Lower lobe of right lung (tissue), 2 donors: ENCODE measurements around the gene NPFFR2. TPM values are rescaled to one million over a fixed set of nuclear protein-coding genes. Genes with fewer than 3 reads are reported as not detected.
"Not testable (repeated sequence)": the region's sequence is repeated elsewhere in the genome, so short reads cannot be mapped to it uniquely, and the experiment has no call there.

ENCODE experiments used
- ATAC-seq, 2 donors: fragments of 200-7000 bp; cut with Tn5 transposase; one replicate each; pipeline ENCODE4 v1.9.1; 2020 to 2022; ENCODE audit warnings: mild to moderate bottlenecking in 2 of 2, moderate library complexity in 2 of 2
- DNase-seq: peaks from one replicate; pipeline ENCODE4 v3.0.0-alpha.2; 2020
- H3K27ac ChIP-seq: fragments of 200-600 bp; one replicate; pipeline ENCODE4 v1.8.0; 2022
- H3K27me3 ChIP-seq: fragments of 200-600 bp; one replicate; pipeline ENCODE4 v1.8.0; 2022; ENCODE audit warnings: low read depth
- H3K36me3 ChIP-seq: fragments of 200-600 bp; one replicate; pipeline ENCODE4 v1.8.0; 2022; ENCODE audit warnings: mild to moderate bottlenecking
- H3K4me1 ChIP-seq: fragments of 200-600 bp; one replicate; pipeline ENCODE4 v1.8.0; 2022
- H3K4me3 ChIP-seq: fragments of 200-600 bp; one replicate; pipeline ENCODE4 v1.8.0; 2022; ENCODE audit warnings: mild to moderate bottlenecking
- H3K9me3 ChIP-seq: fragments of 200-600 bp; one replicate; pipeline ENCODE4 v1.8.0; 2022
- intact Hi-C: fragments of 100-400 bp; cut with DNase I; formaldehyde crosslinking; loops from one replicate; pipeline ENCODE4 v1.11.0; 2022
- total RNA-seq: library from RNA; stranded (reverse); fragmentation: NEBNext Ultra II Directional; extraction: Animal tissue kit (Norgen Biotek cat#: 25700); gene quantifications from one replicate; pipeline ENCODE4 v1.2.1, GENCODE V29; 2021
- TF ChIP-seq, protein P1 (sequence below): fragments of 200-600 bp; IDR thresholded peaks from one replicate; pipeline ENCODE4 v1.8.0; 2022; ENCODE audit warnings: antibody characterized with exemption, mild to moderate bottlenecking
- donor health status: DM: no; HTN: yes; CAD: no; lungs with severe emphysema.

NPFFR2 gene
- total RNA-seq, 1 donor from 2014 or later, result not detected

DNA sequence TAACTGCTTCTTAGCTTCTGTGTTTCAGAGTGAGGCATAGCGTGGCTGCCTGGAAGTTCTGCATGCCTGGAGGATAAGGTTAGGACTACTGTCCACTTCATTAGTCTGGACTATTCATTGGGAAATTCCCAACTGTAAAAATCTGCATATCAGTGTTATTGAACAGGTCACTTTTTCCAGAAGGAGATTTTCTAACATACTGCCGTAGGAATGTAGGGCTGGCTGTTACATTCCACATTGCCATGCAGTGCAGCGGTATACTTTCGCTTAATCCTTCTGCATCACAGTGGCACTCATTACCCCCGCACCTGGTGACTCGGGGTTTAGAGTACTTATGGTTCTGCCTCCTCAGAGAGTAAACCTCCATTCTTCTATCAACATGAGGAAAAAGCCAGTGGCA is 104.6 kb downstream of the NPFFR2 start:
- intact Hi-C loops, result no loop called here
- DNase-seq (no peak), ATAC-seq (no peak)
- Histone ChIP-seq H3K27ac (no peak overlapping the region), H3K4me3 (no peak overlapping the region), H3K9me3 (no peaks in the 10 kb centered on the region), H3K4me1 (no peaks in the 10 kb centered on the region), H3K27me3 (no peaks in the 10 kb centered on the region), H3K36me3 (no peaks in the 10 kb centered on the region)
- TF ChIP-seq, protein P1, sequence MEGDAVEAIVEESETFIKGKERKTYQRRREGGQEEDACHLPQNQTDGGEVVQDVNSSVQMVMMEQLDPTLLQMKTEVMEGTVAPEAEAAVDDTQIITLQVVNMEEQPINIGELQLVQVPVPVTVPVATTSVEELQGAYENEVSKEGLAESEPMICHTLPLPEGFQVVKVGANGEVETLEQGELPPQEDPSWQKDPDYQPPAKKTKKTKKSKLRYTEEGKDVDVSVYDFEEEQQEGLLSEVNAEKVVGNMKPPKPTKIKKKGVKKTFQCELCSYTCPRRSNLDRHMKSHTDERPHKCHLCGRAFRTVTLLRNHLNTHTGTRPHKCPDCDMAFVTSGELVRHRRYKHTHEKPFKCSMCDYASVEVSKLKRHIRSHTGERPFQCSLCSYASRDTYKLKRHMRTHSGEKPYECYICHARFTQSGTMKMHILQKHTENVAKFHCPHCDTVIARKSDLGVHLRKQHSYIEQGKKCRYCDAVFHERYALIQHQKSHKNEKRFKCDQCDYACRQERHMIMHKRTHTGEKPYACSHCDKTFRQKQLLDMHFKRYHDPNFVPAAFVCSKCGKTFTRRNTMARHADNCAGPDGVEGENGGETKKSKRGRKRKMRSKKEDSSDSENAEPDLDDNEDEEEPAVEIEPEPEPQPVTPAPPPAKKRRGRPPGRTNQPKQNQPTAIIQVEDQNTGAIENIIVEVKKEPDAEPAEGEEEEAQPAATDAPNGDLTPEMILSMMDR, result no peak

DNA sequence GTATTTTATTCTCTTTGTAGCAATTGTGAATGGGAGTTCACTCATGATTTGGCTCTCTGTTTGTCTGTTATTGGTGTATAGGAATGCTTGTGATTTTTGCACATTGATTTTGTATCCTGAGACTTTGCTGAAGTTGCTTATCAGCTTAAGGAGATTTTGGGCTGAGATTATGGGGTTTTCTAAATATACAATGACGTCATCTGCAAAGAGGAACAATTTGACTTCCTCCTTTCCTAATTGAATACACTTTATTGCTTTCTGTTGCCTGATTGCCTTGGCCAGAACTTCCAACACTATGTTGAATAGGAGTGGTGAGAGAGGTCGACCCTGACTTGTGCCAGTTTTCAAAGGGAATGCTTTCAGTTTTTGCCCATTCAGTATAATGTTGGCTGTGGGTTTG is 108.2 kb downstream of the NPFFR2 start:
- DNase-seq, H3K27ac ChIP-seq, H3K9me3 ChIP-seq, H3K36me3 ChIP-seq, ATAC-seq, H3K4me3 ChIP-seq, H3K27me3 ChIP-seq, H3K4me1 ChIP-seq, intact Hi-C loops: not testable (repeated sequence)

DNA sequence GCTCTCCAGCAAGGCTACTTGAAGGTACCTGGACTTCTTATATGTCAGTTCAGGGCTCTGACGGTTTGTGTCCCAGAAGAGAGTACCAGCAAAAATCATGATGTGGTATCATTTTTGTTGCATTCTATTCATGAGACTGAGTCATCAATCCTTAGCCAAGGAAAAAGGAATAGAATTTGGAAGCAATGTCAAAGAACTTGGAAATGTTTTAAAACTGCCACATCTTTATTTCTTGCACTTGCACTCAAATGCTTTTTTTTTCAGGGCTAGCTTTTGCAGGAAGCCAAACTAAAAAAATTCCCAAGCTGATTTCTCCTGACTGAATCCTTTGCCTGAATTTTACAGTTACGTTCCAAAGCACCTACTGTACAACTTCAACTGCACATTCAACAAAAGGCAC is 112.4 kb downstream of the NPFFR2 start:
- no peak overlapping the region for H3K4me3 ChIP-seq
- DNase-seq (no peak), ATAC-seq (no peak)
- intact Hi-C loops, result no loop called here
- H3K4me1 ChIP-seq, result no peaks in the 10 kb centered on the region
- TF ChIP-seq, protein P1, result no peak
- no peaks in the 10 kb centered on the region for H3K27me3 ChIP-seq
- H3K36me3 ChIP-seq, result no peaks in the 10 kb centered on the region
- H3K27ac ChIP-seq, result no peak overlapping the region
- no peaks in the 10 kb centered on the region for H3K9me3 ChIP-seq

DNA sequence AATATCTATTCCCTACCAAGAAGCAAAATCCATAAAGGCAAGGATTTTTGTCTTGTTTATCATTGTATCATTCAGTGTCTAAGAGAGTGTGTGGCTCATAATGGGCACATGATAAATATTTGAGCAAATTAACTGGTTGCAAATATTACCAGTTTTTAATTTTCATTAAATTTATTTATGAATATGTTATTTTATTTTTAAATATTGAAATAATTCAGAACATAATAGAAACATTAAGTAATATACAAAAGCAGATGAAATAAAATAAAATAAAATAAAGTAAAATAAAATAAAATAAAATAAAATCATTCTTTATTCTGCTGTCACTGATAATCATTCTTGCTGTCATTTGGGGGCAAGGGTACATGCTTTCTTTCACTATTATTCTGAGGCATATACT is 120.9 kb downstream of the NPFFR2 start:
- H3K27me3 ChIP-seq, result no peaks in the 10 kb centered on the region
- H3K9me3 ChIP-seq, result no peaks in the 10 kb centered on the region
- no peaks in the 10 kb centered on the region for H3K36me3 ChIP-seq
- no peak for ATAC-seq
- TF ChIP-seq, protein P1, result no peak
- no peaks in the 10 kb centered on the region for H3K4me1 ChIP-seq
- H3K4me3 ChIP-seq, result no peak overlapping the region
- no peak overlapping the region for H3K27ac ChIP-seq
- intact Hi-C loops, result no loop called here
- no peak for DNase-seq

DNA sequence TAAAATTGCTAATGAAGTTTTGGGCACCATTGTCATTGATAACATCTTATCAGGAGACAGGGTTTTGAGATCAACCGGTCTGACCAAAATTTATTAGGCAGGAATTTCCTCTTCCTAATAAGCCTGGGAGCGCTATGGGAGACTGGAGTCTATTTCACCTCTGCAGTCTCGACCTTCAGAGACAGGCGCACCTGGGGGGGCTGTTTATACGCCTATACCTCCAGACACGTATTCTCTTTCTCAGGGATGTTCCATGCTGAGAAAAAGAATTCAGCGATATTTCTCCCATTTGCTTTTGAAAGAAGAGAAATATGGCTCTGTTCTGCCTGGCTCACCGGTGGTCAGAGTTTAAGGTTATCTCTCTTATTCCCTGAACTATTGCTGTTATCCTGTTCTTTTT is 121.8 kb downstream of the NPFFR2 start:
- H3K27ac ChIP-seq, H3K36me3 ChIP-seq, intact Hi-C loops, DNase-seq, ATAC-seq, H3K9me3 ChIP-seq, H3K27me3 ChIP-seq, H3K4me3 ChIP-seq, H3K4me1 ChIP-seq: not testable (repeated sequence)

DNA sequence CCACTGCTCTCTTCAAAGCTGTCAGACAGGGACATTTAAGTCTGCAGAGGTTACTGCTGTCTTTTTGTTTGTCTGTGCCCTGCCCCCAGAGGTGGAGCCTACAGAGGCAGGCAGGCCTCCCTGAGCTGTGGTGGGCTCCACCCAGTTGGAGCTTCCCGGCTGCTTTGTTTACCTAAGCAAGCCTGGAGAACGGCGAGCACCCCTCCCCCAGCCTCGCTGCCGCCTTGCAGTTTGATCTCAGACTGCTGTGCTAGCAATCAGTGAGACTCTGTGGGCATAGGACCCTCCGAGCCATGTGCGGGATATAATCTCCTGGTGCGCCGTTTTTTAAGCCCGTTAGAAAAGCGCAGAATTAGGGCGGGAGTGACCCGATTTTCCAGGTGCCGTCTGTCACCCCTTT is 137.5 kb downstream of the NPFFR2 start:
- H3K4me3 ChIP-seq, H3K36me3 ChIP-seq, DNase-seq, H3K27me3 ChIP-seq, ATAC-seq, H3K27ac ChIP-seq, H3K4me1 ChIP-seq, intact Hi-C loops, H3K9me3 ChIP-seq: not testable (repeated sequence)

DNA sequence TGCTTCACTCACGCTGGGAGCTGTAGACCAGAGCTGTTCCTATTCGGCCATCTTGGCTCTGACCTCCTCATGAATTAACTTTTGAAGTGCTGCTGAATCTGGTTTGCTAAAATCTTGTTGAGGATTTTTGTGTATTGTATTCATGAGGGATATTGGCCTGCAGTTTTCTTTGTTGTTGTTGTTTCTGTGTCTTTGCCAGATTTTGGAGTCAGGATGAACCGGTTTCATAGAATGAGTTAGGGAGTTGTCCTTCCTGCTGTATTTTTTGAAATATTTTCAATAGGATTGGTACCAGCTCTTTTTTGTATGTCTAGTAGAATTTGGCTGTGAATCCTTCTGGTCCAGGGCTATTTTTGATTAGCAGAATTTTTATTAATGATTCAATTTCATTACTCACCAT is 138.1 kb downstream of the NPFFR2 start:
- DNase-seq, result no peak
- ATAC-seq, result no peak
- H3K27me3 ChIP-seq, result no peaks in the 10 kb centered on the region
- H3K27ac ChIP-seq, result no peak overlapping the region
- no peaks in the 10 kb centered on the region for H3K9me3 ChIP-seq
- no peaks in the 10 kb centered on the region for H3K36me3 ChIP-seq
- H3K4me1 ChIP-seq, result no peaks in the 10 kb centered on the region
- no peak overlapping the region for H3K4me3 ChIP-seq
- TF ChIP-seq, protein P1, result no peak
- intact Hi-C loops, result no loop called here
